ENCODE data around the gene CMPK1. TPM values are rescaled to one million over a fixed set of nuclear protein-coding genes. Genes with fewer than 3 reads are reported as not detected.

The CMPK1 gene
- total RNA-seq, 1 experiment from 2014 or later, result 28.7 TPM

- H3K4me3 Mint-ChIP-seq, result no peak overlapping the region
- H3K27me3 Mint-ChIP-seq (ENCODE audit: low read depth), result no peaks in the 10 kb centered on the region
- no CpG with 5 or more reads among the region's 1 CpG for WGBS (ENCODE audit: extremely low coverage, insufficient read length, low lambda C conversion rate)
- no peaks in the 10 kb centered on the region for H4K20me1 ChIP-seq (ENCODE audit: control insufficient read depth, insufficient read depth, insufficient read length)
- no peak overlapping the region for H2AK5ac ChIP-seq (ENCODE audit: insufficient read length, low read length)
- H3K23me2 ChIP-seq (ENCODE audit: insufficient read length, low read depth, low read length, poor library complexity, severe bottlenecking), result no peaks in the 10 kb centered on the region
- H3K79me1 ChIP-seq (ENCODE audit: insufficient read depth, low read depth, low read length, poor library complexity, severe bottlenecking), result no peaks in the 10 kb centered on the region
- no peaks in the 10 kb centered on the region for H3K27me3 ChIP-seq (ENCODE audit: insufficient read depth, low read length)
- H2BK12ac ChIP-seq (ENCODE audit: insufficient read length, low read depth, low read length), result no peak overlapping the region
- H4K91ac ChIP-seq (ENCODE audit: insufficient read length, low read depth, low read length), result no peak overlapping the region
- H4K8ac ChIP-seq (replicated peaks; ENCODE audit: insufficient read length, low read depth, low read length), result no peak overlapping the region
- H2BK20ac ChIP-seq (ENCODE audit: low read depth, low read length, poor library complexity, severe bottlenecking), result no peak overlapping the region
- H3K4me2 ChIP-seq (ENCODE audit: insufficient read depth, insufficient read length, low read length), result no peak overlapping the region
- DNase-seq, result no peak
- H3K9ac ChIP-seq (ENCODE audit: extremely low read depth, insufficient read length, low read length), result no peak overlapping the region
- no peaks in the 10 kb centered on the region for H3K4me1 Mint-ChIP-seq
- no peak overlapping the region for H2BK120ac ChIP-seq (ENCODE audit: low read depth, low read length, poor library complexity, severe bottlenecking)
- no peak for TF ChIP-seq CTCF (conservative IDR thresholded peaks at IDR 0.05)
- no peak overlapping the region for H3K18ac ChIP-seq (ENCODE audit: insufficient read length, low read depth, low read length)
- H3K23ac ChIP-seq (ENCODE audit: insufficient read length, low read depth, low read length), result no peak overlapping the region
- no peak overlapping the region for H3K27ac ChIP-seq (ENCODE audit: insufficient read length, low read depth, low read length)
- H2BK15ac ChIP-seq (ENCODE audit: low read depth, low read length), result no peak overlapping the region
- no peaks in the 10 kb centered on the region for H3K9me3 ChIP-seq (ENCODE audit: control insufficient read depth, low read depth, low read length)
- no peak overlapping the region for H3K27ac Mint-ChIP-seq
- no peak overlapping the region for H2AFZ ChIP-seq (ENCODE audit: low read length)
- H4K5ac ChIP-seq (ENCODE audit: insufficient read length, low read depth, low read length), result no peak overlapping the region
- H3K14ac ChIP-seq (ENCODE audit: insufficient read depth, low read length), result no peak overlapping the region
- peaks cover 2% of the 10 kb centered on the region; the same call in 1 of the 2 replicates for H3K79me2 ChIP-seq (ENCODE audit: insufficient read depth, low read length)
- no peaks in the 10 kb centered on the region for H3K9me3 Mint-ChIP-seq
- no peak overlapping the region for H3K4ac ChIP-seq (ENCODE audit: low read depth, low read length)
- no peaks in the 10 kb centered on the region for H3K4me1 ChIP-seq (ENCODE audit: insufficient read depth, low read length)
- no peak overlapping the region for H3T11ph ChIP-seq (ENCODE audit: low read length)
- H2BK5ac ChIP-seq (ENCODE audit: insufficient read length, low read length), result no peak overlapping the region
- peaks cover 0 to 4% (median 0%) of the 10 kb centered on the region in 3 experiments; a peak in 2 of 7 replicates for H3K36me3 Mint-ChIP-seq (ENCODE audit: insufficient read depth in 1 of 3, low read depth in 3 of 3)
- no peak overlapping the region for H3K56ac ChIP-seq (ENCODE audit: insufficient read length, low read depth, low read length)
Observed at GRCh38 chr1:47348246-47348645, 14.7 kb downstream of the CMPK1 start.

Measured in H9 (cell line).